HT-29 (cell line): Measurements from ENCODE around the gene LBHD1. TPM values are rescaled to one million over a fixed set of nuclear protein-coding genes. Genes with fewer than 3 reads are reported as not detected.
"Not testable (repeated sequence)": the region's sequence is repeated elsewhere in the genome, so short reads cannot be mapped to it uniquely, and the experiment has no call there.

ENCODE experiments used
- DNase-seq: peaks from one replicate; pipeline ENCODE4 v3.0.0-alpha.2; 2015; ENCODE audit warnings: low spot score
- total RNA-seq: library from RNA; depleted of rRNA; stranded (reverse); fragments of >200 nt; shearing (Covaris generic); gene quantifications from 2 replicates; pipeline ENCODE4 v1.2.3, GENCODE V29; 2014; rRNA removed

The LBHD1 gene
- 11.3 and 13.3 TPM in 2 replicates for total RNA-seq

DNA sequence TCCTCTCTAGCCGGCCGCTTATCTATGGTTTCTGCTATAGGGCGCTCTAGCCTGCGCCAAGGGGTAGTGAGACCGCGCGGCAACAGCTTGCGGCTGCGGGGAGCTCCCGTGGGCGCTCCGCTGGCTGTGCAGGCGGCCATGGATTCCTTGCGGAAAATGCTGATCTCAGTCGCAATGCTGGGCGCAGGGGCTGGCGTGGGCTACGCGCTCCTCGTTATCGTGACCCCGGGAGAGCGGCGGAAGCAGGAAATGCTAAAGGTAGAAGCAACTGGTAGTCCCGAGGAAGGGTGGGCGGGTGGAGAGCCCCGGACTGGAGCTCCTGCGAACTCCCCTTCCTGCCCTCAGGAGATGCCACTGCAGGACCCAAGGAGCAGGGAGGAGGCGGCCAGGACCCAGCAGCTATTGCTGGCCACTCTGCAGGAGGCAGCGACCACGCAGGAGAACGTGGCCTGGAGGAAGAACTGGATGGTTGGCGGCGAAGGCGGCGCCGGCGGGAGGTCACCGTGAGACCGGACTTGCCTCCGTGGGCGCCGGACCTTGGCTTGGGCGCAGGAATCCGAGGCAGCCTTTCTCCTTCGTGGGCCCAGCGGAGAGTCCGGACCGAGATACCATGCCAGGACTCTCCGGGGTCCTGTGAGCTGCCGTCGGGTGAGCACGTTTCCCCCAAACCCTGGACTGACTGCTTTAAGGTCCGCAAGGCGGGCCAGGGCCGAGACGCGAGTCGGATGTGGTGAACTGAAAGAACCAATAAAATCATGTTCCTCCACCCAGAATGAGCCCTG lies at the start of gene LBHD1, which contains the start of gene UQCC3:
Gene LBHD1, minus strand, starts transcription at position 660 of the 782 bp plus-strand sequence. CDS start 2,236 bp downstream, outside the sequence.
Gene UQCC3, plus strand, starts transcription at position 66 of the 782 bp plus-strand sequence. Its CDS starts 73 bp downstream, at position 139.
- peak; percentile 96 for DNase-seq

DNA sequence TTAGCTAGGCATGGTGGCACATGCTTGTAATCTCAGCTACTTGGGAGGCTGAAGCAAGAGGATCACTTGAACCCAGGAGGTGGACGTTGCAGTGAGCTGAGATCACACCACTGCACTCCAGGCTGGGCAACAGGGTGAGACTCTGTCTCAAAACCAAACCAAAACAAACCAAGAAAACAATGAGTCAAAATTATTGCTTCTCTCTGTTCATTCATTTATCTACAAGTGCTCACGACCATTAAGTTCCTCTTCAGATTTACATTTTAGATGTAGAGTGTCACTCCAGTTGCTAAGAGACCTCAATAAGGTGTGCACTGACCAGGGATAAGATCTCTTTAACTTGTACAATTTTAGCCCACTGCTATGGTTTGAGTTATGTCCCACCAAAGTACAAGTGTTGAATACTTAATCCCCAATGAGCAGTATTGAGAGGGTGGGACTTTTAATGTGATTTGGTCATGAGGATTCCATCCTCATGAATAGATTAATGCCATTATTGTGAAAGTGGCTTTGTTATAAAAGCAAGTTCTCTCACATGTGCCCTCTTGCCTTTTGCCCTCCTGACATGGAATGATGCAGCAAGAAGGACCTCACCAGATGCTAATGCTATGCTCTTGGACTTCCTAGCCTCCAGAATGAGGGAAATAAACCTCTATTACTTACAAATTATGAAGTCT lies 47.4 kb upstream of the LBHD1 start:
- DNase-seq: no peak

- no peak for DNase-seq
These were observed 44.7 kb upstream of the LBHD1 start for GRCh38 chr11:62716816-62717215.

DNA sequence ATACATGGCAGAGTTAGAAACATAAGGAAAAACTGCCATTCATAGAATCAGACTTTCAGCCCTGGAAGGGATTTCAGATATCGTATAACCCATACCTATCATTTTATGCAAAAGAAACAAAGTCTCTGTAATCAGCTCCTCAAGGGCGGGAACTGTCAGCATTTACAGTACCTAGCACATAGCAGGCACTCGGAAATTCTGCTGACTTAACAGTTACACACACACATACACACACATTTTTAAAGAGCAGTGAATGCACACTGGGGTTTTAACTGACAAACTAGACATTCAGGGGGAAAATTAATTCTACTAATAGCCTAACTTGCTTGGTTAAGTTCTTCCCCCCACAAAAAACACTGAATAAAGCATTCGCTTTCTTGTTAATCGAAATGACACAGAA lies 44.1 kb upstream of the LBHD1 start:
- DNase-seq: no peak

- no peak for DNase-seq
These were observed 43.4 kb upstream of the LBHD1 start for GRCh38 chr11:62715150-62716130.

- peak; percentile 75 for DNase-seq
These were observed 41.3 kb upstream of the LBHD1 start for GRCh38 chr11:62713343-62713742.

DNA sequence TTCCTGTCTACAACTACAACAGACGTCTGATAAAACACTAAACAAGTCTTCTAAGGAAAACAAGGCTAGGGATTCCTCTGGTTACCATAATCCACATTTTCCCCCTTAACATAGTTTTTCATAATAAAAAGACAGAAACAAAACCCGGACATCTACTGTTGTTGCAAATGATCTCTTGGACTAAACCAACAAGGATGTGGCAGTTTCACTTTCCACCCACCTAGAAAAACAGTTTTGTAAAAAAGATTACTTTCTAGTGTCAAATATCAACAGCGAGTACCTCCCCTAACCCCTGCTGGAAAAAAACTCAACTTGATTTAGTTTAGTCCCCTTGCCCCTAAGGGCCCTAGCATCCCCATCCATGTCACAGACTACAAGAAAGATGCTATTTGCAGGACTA lies 40.8 kb upstream of the LBHD1 start:
- no peak for DNase-seq

DNA sequence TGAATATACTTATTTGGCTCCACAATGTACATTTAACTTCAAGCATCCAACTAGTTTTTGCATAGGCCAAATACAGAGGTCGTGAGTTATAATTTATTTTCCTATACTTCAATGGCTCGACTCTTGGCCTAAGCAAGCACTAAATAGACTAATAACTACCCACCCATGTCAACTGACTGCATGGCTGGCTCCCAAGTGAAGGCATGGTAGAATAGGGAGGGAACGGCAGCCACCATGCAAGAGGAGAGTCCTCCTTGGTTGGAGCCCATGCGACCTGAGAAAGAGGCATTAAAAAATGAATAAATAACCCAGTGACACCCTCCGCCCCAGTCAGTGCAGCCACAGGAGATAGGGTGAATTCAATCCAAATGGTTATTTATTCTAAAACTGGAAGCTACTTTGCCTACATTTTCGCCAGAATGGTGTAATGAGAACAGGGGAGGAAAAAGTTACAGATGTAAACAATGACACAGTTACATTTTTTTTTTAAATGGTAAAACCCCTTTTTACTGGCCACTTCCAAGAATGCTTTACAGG lies 40.3 kb upstream of the LBHD1 start:
- no peak for DNase-seq

GRCh38 chr11:62710001-62710345 lies 37.9 kb upstream of the LBHD1 start:
- no peak for DNase-seq

DNA sequence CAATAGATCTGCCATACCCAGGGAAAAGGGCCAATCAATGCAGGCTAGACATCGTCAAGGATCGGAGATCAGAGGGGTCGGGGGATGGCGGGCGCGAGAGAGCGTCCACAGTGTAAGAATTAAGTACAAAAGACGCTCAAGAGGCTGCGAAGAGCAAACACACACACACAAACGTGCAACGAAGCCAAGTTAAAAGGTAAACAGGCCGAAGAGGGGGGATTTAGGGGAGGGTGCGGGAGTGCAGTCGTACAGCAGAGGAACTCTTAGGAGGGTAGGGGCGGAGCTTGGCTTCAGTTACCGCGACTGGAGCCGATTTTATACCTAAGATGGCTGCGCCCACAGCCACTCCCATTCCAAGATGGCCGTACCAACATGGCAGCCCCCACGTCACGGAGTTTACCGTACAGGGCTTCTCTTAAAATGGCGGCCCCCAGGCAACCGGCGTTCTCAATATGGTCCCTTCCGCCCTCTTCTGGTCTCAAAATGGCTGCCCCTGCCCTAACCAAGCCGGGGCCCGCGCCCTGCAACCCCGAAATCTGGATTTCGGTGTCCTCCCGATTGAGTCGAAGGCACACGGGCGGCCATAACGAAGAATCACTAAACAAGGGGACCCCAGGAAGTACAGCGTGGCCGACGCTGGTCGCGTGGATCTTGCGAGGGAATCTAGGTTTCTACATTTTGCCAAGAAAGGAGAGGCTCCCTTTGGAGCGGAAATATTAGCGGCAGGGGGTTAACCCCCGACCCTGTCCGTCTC lies 37.4 kb upstream of the LBHD1 start:
- DNase-seq: peak; percentile 99

GRCh38 chr11:62708793-62709192 lies 36.7 kb upstream of the LBHD1 start:
- DNase-seq: no peak

- no peak for DNase-seq
These were observed 36.3 kb upstream of the LBHD1 start for GRCh38 chr11:62708392-62708791.

- DNase-seq: no peak
These were observed 35.3 kb upstream of the LBHD1 start, which contains the start of the genes BSCL2 and GNG3 for GRCh38 chr11:62707277-62707861. TSS of gene BSCL2 (minus strand) at chr11:62707424. CDS start at chr11:62707195, 229 bp downstream. TSS of gene GNG3 (plus strand) at chr11:62707676. CDS start at chr11:62708296, 620 bp downstream.

DNA sequence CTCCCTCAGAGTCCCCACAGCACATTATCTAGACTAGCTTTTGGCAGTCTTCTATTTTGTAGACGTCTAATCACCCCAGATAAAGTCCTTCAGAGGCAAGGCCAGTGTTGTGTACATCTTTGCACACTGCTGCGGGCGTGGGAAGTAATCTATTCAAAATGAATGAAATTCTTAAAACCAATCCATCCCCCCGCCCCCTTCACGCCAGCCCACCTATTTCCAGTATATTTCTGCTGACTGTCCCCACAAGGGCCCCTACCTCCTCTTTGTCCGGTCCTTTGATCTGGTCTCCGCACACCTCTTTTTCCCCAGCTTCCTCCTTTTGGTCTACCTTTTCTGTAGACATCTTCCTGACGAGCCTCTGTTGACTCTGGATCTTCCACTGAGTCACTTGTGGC lies 34.8 kb upstream of the LBHD1 start:
- DNase-seq: no peak

DNA sequence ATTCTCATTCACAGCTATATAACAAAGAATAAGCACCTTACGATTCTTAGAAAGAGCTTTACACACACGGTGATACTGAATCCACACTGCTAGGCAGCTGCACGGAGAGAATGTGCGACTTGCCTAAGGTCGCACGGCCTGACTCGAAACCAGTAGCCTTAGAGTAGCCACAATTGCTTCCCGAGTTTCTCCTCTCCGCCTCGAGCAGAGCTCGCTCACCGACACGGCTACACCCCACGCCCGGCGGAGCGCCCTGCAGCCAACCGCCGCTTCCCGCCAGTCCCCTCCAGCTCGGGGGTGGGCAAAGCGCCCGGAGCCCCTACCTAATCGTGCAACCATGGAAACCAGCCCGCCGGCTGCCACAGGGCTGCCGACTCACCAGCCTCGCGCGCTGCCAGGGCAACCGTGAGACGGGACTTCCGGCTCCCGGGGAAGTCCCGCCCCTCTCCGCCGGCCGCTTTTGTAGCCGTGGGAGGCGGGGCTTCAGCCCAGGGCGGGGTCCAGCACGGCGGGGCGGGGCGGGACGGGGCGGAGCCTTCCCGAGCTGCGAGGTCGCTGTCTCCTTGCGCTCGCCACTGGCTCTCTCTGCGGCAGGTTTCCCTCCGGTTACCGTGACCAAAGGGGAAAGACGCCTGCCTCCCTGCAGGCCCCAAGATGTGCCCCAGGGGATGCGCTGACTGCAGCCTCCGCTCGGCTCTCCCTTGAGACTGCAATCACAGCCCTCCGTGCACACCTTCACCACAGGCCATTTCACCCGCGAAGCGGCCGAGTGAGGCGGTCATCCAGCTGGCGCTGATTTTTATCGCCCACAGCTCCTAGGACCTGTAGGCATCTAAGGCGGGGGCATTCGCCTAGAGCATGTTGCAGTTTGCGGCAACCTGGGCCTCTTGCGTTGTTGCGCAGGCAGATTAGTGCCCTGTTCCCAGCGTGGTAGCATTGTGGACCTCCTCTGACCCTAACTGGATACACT lies 34.1 kb upstream of the LBHD1 start:
- peak; percentile 98 for DNase-seq

GRCh38 chr11:62705413-62705812 lies 33.3 kb upstream of the LBHD1 start:
- peak; percentile 74 for DNase-seq

DNA sequence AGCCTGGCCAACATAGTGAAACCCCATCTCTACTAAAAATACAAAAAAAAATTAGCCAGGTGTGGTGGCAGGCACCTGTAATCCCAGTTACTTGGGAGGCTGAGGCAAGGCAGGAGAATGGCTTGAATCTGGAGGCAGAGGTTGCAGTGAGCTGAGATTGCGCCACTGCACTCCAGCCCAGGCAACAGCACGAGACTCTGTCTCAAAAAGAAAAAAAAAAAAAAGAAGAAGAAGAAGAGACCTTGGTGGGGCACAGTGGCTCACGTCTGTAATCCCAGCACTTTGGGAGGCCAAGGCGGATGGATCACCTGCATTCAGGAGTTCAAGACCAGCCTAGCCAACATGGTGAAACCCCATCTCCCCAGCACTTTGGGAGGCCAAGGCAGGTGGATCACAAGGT lies 31.9 kb upstream of the LBHD1 start:
- not testable (repeated sequence) for DNase-seq

- no peak for DNase-seq
These were observed 30.2 kb upstream of the LBHD1 start for GRCh38 chr11:62702246-62702645.
